Activated T-cell treated with anti-CD3 and anti-CD28 coated beads for 24 hours (primary cell): Measurements from ENCODE around the gene DIS3L2.

Source experiments
- DNase-seq: peaks from one replicate; pipeline ENCODE4 v3.0.0-alpha.2; 2020; ENCODE audit warnings: low read depth

Gene DIS3L2

GRCh38 chr2:231961349-231962166 is at the start of gene DIS3L2:
TSS of gene DIS3L2 (plus strand) at chr2:231961713. CDS start at chr2:232014928, 53,215 bp downstream.
- DNase-seq: peak; percentile 74

GRCh38 chr2:231914077-231914690 is 47.3 kb upstream of the DIS3L2 start:
- no peak for DNase-seq

GRCh38 chr2:231917280-231918066 is 44.0 kb upstream of the DIS3L2 start:
- DNase-seq: no peak

GRCh38 chr2:231918501-231919330 is 42.8 kb upstream of the DIS3L2 start:
- DNase-seq: no peak

GRCh38 chr2:231919341-231920035 is 42.0 kb upstream of the DIS3L2 start:
- DNase-seq: no peak

GRCh38 chr2:231920366-231920765 is 41.1 kb upstream of the DIS3L2 start:
- DNase-seq: no peak

- DNase-seq: no peak
Observed at GRCh38 chr2:231920795-231921194, 40.7 kb upstream of the DIS3L2 start.

- DNase-seq: no peak
Observed at GRCh38 chr2:231922311-231923009, 39.1 kb upstream of the DIS3L2 start.

- no peak for DNase-seq
Observed at GRCh38 chr2:231923010-231923344, 38.5 kb upstream of the DIS3L2 start.

GRCh38 chr2:231923951-231924888 is 37.3 kb upstream of the DIS3L2 start:
- no peak for DNase-seq

- no peak for DNase-seq
Observed at GRCh38 chr2:231924889-231925275, 36.6 kb upstream of the DIS3L2 start.

- peak; percentile 51 for DNase-seq
Observed at GRCh38 chr2:231925303-231926179, 36.0 kb upstream of the DIS3L2 start.

GRCh38 chr2:231926180-231926741 is 35.3 kb upstream of the DIS3L2 start, which contains the start of gene NPPC:
TSS of gene NPPC (minus strand) at chr2:231926396. CDS start at chr2:231926249, 147 bp downstream.
- DNase-seq: peak; percentile 66

GRCh38 chr2:231926761-231927565 is 34.5 kb upstream of the DIS3L2 start:
- no peak for DNase-seq

- DNase-seq: no peak
Observed at GRCh38 chr2:231927566-231927890, 34.0 kb upstream of the DIS3L2 start.

GRCh38 chr2:231928481-231928880 is 33.0 kb upstream of the DIS3L2 start:
- no peak for DNase-seq
